ENCODE data around the gene ATP6V0B. TPM values are rescaled to one million over a fixed set of nuclear protein-coding genes. Genes with fewer than 3 reads are reported as not detected.

ATP6V0B gene
- total and polyA plus RNA-seq, 2 of the 13 experiments (the other 11 are each of a cell fraction or from before 2014, with no cell fraction given) = 157 to 161 TPM

DNA sequence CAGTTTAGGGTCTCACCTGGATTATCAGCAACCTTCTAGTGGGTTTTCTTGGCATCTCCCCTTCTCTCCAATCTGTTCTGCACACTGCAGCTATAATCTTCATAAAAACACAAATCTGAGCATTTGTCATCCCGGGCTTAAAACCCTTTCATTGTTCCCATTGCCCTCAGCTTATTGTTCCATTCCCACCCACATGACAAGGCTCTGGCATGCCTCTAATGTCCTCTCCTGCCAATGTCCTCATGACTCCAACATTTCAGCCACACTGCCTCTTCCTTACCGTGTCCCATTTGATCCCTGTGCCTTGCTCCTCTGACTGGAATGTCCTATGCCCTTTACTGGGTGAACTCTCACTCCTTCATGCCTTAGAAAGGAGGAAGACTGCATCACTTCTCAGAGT lies 12.4 kb upstream of the ATP6V0B start:
- WGBS (ENCODE audit: low lambda C conversion rate) = 90% methylated on average over 2 of the region's 2 CpGs
- Histone ChIP-seq H3K4me3 (replicated peaks in 1 of 3; ENCODE audit: insufficient read depth in 1 of 3, low read depth in 2 of 3, low read length in 3 of 3) (no peak overlapping the region), H3K4me1 (ENCODE audit: insufficient read depth, low read length) (no peaks in the 10 kb centered on the region), H2AFZ (ENCODE audit: low read length) (no peak overlapping the region), H4K20me1 (ENCODE audit: insufficient read depth, low read length) (no peaks in the 10 kb centered on the region), H3K79me2 (ENCODE audit: insufficient read depth, low read length) (no peaks in the 10 kb centered on the region), H3K27me3 (ENCODE audit: control insufficient read depth in 1 of 2, insufficient read depth in 2 of 2, low read length in 2 of 2) (no peaks in the 10 kb centered on the region), H3K9ac (ENCODE audit: insufficient read depth, low read depth, low read length) (no peak overlapping the region), H3K36me3 (replicated peaks in 1 of 2; ENCODE audit: control insufficient read depth in 1 of 2, insufficient read depth in 2 of 2, low read length in 2 of 2) (peaks cover 7 to 18% of the 10 kb centered on the region in 2 experiments; a peak in 4 of 5 replicates), H3K9me3 (ENCODE audit: low read length) (no peaks in the 10 kb centered on the region), H3K27ac (ENCODE audit: extremely low read length, insufficient read depth, low read length) (no peak overlapping the region), H3K4me2 (ENCODE audit: low read depth, low read length) (no peak overlapping the region)
- ATAC-seq = no peak
- TF ChIP-seq ETV6 (CRISPR knock-in tag; conservative IDR thresholded peaks at IDR 0.05) (no peak), HDAC2 (CRISPR knock-in tag; IDR thresholded peaks at IDR 0.05) (no peak), HIVEP1 (CRISPR knock-in tag; IDR thresholded peaks at IDR 0.05) (no peak), ZNF747 (CRISPR knock-in tag; IDR thresholded peaks at IDR 0.05; ENCODE audit: borderline replicate concordance) (no peak), KLF13 (CRISPR knock-in tag; IDR thresholded peaks at IDR 0.05) (no peak), ZIK1 (CRISPR knock-in tag; IDR thresholded peaks at IDR 0.05; ENCODE audit: borderline replicate concordance, low read depth) (no peak), TOPORS (CRISPR knock-in tag; IDR thresholded peaks at IDR 0.05) (no peak), ZNF205 (CRISPR knock-in tag; IDR thresholded peaks at IDR 0.05) (no peak), ZSCAN22 (CRISPR knock-in tag; IDR thresholded peaks at IDR 0.05) (no peak), NFATC3 (CRISPR knock-in tag; IDR thresholded peaks at IDR 0.05) (no peak), ZNF75D (CRISPR knock-in tag; IDR thresholded peaks at IDR 0.05; ENCODE audit: borderline replicate concordance) (no peak)
- TF ChIP-seq, protein P1, sequence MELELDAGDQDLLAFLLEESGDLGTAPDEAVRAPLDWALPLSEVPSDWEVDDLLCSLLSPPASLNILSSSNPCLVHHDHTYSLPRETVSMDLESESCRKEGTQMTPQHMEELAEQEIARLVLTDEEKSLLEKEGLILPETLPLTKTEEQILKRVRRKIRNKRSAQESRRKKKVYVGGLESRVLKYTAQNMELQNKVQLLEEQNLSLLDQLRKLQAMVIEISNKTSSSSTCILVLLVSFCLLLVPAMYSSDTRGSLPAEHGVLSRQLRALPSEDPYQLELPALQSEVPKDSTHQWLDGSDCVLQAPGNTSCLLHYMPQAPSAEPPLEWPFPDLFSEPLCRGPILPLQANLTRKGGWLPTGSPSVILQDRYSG (CRISPR knock-in tag; IDR thresholded peaks at IDR 0.05) = no peak
- TF ChIP-seq, protein P2, sequence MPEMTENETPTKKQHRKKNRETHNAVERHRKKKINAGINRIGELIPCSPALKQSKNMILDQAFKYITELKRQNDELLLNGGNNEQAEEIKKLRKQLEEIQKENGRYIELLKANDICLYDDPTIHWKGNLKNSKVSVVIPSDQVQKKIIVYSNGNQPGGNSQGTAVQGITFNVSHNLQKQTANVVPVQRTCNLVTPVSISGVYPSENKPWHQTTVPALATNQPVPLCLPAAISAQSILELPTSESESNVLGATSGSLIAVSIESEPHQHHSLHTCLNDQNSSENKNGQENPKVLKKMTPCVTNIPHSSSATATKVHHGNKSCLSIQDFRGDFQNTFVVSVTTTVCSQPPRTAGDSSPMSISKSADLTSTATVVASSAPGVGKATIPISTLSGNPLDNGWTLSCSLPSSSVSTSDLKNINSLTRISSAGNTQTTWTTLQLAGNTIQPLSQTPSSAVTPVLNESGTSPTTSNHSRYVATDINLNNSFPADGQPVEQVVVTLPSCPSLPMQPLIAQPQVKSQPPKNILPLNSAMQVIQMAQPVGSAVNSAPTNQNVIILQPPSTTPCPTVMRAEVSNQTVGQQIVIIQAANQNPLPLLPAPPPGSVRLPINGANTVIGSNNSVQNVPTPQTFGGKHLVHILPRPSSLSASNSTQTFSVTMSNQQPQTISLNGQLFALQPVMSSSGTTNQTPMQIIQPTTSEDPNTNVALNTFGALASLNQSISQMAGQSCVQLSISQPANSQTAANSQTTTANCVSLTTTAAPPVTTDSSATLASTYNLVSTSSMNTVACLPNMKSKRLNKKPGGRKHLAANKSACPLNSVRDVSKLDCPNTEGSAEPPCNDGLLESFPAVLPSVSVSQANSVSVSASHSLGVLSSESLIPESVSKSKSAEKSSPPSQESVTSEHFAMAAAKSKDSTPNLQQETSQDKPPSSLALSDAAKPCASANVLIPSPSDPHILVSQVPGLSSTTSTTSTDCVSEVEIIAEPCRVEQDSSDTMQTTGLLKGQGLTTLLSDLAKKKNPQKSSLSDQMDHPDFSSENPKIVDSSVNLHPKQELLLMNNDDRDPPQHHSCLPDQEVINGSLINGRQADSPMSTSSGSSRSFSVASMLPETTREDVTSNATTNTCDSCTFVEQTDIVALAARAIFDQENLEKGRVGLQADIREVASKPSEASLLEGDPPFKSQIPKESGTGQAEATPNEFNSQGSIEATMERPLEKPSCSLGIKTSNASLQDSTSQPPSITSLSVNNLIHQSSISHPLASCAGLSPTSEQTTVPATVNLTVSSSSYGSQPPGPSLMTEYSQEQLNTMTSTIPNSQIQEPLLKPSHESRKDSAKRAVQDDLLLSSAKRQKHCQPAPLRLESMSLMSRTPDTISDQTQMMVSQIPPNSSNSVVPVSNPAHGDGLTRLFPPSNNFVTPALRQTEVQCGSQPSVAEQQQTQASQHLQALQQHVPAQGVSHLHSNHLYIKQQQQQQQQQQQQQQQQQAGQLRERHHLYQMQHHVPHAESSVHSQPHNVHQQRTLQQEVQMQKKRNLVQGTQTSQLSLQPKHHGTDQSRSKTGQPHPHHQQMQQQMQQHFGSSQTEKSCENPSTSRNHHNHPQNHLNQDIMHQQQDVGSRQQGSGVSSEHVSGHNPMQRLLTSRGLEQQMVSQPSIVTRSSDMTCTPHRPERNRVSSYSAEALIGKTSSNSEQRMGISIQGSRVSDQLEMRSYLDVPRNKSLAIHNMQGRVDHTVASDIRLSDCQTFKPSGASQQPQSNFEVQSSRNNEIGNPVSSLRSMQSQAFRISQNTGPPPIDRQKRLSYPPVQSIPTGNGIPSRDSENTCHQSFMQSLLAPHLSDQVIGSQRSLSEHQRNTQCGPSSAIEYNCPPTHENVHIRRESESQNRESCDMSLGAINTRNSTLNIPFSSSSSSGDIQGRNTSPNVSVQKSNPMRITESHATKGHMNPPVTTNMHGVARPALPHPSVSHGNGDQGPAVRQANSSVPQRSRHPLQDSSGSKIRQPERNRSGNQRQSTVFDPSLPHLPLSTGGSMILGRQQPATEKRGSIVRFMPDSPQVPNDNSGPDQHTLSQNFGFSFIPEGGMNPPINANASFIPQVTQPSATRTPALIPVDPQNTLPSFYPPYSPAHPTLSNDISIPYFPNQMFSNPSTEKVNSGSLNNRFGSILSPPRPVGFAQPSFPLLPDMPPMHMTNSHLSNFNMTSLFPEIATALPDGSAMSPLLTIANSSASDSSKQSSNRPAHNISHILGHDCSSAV (CRISPR knock-in tag; IDR thresholded peaks at IDR 0.05; ENCODE audit: borderline replicate concordance) = no peak
- CTCF ChIA-PET (ENCODE audit: low intra/inter-chr PET ratio, low total read pairs) = no interaction called here
- POLR2A ChIA-PET = no interaction called here
- BruUV-seq (replicated peaks) = no TSS peak
- in situ Hi-C loops (cut with HindIII; ENCODE audit: extremely low pct_ligation_motif_present, low pct_unique_long_range_greater_than_20kb) = no loop called here
- intact Hi-C loops (cut with micrococcal nuclease; ENCODE audit: unreplicated experiment) = no loop called here
- DNase-seq (ENCODE audit: low spot score) = no peak
- no peak for FAIRE-seq

Measured in HepG2 (cell line).